ENCODE measurements around the gene STN1.

DNA sequence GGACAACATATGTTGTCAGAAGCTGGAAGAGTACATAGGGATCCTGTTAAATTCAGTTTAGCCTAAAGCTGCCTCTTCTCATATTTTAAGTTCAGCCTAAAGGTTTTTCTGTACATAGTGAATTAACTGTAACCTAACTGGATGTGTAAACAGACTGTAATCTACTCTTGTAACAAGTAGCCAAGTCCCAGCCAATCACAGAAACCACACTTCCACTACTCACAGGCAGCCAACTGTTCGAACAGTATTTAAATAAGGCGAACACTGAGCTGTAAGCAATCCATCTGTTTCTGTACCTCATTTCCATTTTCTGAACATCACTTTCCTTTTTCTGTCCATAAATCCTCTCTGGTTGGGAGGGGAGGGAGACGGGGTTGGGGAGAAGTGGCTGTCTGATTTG lies 15.0 kb upstream of the STN1 start:
- TF ChIP-seq CTCF (IDR thresholded peaks at IDR 0.05) = no peak
- TF ChIP-seq POLR2A (IDR thresholded peaks at IDR 0.05) = no peak

Data from testis (tissue), 2 donors.